Measurements from ENCODE around the gene ATP6AP1.

The ATP6AP1 gene

GRCh38 chrX:154471839-154472684 lies 43.6 kb downstream of the ATP6AP1 start:
- DNase-seq (ENCODE audit: low read depth): no peak

GRCh38 chrX:154472685-154473632 lies 44.5 kb downstream of the ATP6AP1 start:
- DNase-seq (ENCODE audit: low read depth): no peak

- no peak for DNase-seq (ENCODE audit: low read depth)
Measured at GRCh38 chrX:154473683-154474082, 45.2 kb downstream of the ATP6AP1 start.

- no peak for DNase-seq (ENCODE audit: low read depth)
Measured at GRCh38 chrX:154476821-154477220, 48.3 kb downstream of the ATP6AP1 start.

- DNase-seq (ENCODE audit: low read depth): no peak
Measured at GRCh38 chrX:154477891-154478477, 49.5 kb downstream of the ATP6AP1 start.

- peak; percentile 56 for DNase-seq (ENCODE audit: low read depth)
Measured at GRCh38 chrX:154478728-154479622, 50.5 kb downstream of the ATP6AP1 start, which contains the start of gene LAGE3. TSS of gene LAGE3 (minus strand) at chrX:154479281. CDS start at chrX:154478915, 366 bp downstream.

GRCh38 chrX:154481195-154481594 lies 52.7 kb downstream of the ATP6AP1 start:
- DNase-seq (ENCODE audit: low read depth): no peak

- no peak for DNase-seq (ENCODE audit: low read depth)
Measured at GRCh38 chrX:154481911-154482601, 53.6 kb downstream of the ATP6AP1 start.

- no peak for DNase-seq (ENCODE audit: low read depth)
Measured at GRCh38 chrX:154482786-154483185, 54.3 kb downstream of the ATP6AP1 start.

GRCh38 chrX:154483325-154483724 lies 54.8 kb downstream of the ATP6AP1 start:
- no peak for DNase-seq (ENCODE audit: low read depth)

- no peak for DNase-seq (ENCODE audit: low read depth)
Measured at GRCh38 chrX:154484255-154485149, 56.0 kb downstream of the ATP6AP1 start.

GRCh38 chrX:154485150-154486051 lies 56.9 kb downstream of the ATP6AP1 start:
- no peak for DNase-seq (ENCODE audit: low read depth)

GRCh38 chrX:154486052-154486395 lies 57.5 kb downstream of the ATP6AP1 start:
- DNase-seq (ENCODE audit: low read depth): no peak

All from HS-5 (cell line).